Measurements from ENCODE around the gene DNAH17. TPM values are rescaled to one million over a fixed set of nuclear protein-coding genes. Genes with fewer than 3 reads are reported as not detected.

The DNAH17 gene
- total and polyA plus RNA-seq, 2 of the 13 experiments (the other 11 are each of a cell fraction or from before 2014, with no cell fraction given): 0.86 to 1.6 TPM

DNA sequence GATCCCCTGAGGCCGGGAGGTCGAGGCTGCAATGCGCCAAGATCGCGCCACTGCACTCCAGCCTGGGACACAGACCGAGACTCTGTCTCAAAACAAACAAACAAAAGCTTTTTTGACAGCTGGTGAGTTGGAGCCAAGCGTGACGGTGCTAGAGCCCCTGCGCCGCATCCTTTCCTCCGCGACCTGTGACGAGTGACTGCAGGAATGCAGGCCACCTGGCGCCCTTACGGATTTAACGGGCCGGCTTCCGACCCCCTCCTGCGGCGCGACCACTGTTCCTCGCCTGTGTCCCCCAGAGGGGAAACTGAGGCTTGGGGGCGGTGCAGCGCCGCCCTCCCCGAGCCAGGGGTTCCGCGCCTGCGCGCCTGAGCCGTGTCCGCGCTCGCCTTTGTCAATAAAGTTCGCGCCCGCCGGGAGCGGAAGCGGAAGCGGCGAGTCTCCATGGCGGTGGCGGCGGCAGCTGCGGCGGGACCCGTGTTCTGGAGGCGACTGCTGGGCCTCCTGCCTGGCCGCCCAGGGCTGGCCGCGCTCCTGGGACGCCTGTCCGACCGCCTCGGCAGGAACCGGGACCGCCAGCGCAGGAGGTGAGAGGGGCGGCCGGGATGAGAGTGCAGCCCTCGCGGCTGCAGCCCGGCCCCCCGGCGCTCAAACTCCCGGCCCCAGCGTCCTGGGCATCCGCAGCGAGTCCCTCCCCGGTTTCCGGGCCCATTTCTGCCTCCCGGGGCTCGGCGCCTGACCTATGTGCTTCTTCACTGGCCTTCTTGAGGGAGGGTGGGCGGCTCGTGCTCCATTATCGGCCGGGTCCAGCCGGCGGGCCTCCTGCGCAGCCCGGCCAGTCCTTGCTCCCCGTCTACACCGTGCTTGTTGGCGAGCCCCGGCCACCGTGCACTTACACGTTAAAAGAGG lies 198.7 kb downstream of the DNAH17 start, which contains the start of gene PGS1 (continued):
- TF ChIP-seq, protein P1, sequence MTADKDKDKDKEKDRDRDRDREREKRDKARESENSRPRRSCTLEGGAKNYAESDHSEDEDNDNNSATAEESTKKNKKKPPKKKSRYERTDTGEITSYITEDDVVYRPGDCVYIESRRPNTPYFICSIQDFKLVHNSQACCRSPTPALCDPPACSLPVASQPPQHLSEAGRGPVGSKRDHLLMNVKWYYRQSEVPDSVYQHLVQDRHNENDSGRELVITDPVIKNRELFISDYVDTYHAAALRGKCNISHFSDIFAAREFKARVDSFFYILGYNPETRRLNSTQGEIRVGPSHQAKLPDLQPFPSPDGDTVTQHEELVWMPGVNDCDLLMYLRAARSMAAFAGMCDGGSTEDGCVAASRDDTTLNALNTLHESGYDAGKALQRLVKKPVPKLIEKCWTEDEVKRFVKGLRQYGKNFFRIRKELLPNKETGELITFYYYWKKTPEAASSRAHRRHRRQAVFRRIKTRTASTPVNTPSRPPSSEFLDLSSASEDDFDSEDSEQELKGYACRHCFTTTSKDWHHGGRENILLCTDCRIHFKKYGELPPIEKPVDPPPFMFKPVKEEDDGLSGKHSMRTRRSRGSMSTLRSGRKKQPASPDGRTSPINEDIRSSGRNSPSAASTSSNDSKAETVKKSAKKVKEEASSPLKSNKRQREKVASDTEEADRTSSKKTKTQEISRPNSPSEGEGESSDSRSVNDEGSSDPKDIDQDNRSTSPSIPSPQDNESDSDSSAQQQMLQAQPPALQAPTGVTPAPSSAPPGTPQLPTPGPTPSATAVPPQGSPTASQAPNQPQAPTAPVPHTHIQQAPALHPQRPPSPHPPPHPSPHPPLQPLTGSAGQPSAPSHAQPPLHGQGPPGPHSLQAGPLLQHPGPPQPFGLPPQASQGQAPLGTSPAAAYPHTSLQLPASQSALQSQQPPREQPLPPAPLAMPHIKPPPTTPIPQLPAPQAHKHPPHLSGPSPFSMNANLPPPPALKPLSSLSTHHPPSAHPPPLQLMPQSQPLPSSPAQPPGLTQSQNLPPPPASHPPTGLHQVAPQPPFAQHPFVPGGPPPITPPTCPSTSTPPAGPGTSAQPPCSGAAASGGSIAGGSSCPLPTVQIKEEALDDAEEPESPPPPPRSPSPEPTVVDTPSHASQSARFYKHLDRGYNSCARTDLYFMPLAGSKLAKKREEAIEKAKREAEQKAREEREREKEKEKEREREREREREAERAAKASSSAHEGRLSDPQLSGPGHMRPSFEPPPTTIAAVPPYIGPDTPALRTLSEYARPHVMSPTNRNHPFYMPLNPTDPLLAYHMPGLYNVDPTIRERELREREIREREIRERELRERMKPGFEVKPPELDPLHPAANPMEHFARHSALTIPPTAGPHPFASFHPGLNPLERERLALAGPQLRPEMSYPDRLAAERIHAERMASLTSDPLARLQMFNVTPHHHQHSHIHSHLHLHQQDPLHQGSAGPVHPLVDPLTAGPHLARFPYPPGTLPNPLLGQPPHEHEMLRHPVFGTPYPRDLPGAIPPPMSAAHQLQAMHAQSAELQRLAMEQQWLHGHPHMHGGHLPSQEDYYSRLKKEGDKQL (CRISPR knock-in tag; IDR thresholded peaks at IDR 0.05; ENCODE audit: low read depth): 0 out of 2 replicates have a peak, but pooled peaks have one; percentile 30
- TF ChIP-seq ZNF274 (CRISPR knock-in tag; IDR thresholded peaks at IDR 0.05) (peak; percentile 95), ZSCAN22 (CRISPR knock-in tag; IDR thresholded peaks at IDR 0.05) (0 out of 2 replicates have a peak, but pooled peaks have one; percentile 63), JUN (CRISPR knock-in tag; IDR thresholded peaks at IDR 0.05) (peak; percentile 33; the same call in 1 of the 2 replicates), ZNF30 (CRISPR knock-in tag; IDR thresholded peaks at IDR 0.05) (peak; percentile 34; the same call in 1 of the 2 replicates), PRPF4 (IDR thresholded peaks at IDR 0.05; ENCODE audit: low read depth, low read length, poor library complexity, severe bottlenecking) (peak; percentile 92), POLR2G (IDR thresholded peaks at IDR 0.05; ENCODE audit: low read depth, low read length) (peak; percentile 92), BORCS8-MEF2B (CRISPR knock-in tag; IDR thresholded peaks at IDR 0.05) (peak; percentile 91), ZNF264 (CRISPR knock-in tag; IDR thresholded peaks at IDR 0.05) (no peak), ZNF232 (CRISPR knock-in tag; IDR thresholded peaks at IDR 0.05; ENCODE audit: borderline replicate concordance) (no peak; the same call in 1 of the 2 replicates), ZNF644 (CRISPR knock-in tag; IDR thresholded peaks at IDR 0.05; ENCODE audit: low read depth) (no peak)
- TF ChIP-seq, protein P2, sequence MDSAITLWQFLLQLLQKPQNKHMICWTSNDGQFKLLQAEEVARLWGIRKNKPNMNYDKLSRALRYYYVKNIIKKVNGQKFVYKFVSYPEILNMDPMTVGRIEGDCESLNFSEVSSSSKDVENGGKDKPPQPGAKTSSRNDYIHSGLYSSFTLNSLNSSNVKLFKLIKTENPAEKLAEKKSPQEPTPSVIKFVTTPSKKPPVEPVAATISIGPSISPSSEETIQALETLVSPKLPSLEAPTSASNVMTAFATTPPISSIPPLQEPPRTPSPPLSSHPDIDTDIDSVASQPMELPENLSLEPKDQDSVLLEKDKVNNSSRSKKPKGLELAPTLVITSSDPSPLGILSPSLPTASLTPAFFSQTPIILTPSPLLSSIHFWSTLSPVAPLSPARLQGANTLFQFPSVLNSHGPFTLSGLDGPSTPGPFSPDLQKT (CRISPR knock-in tag; IDR thresholded peaks at IDR 0.05; ENCODE audit: borderline replicate concordance): peak; percentile 48; the same call in 1 of the 2 replicates
- TF ChIP-seq, protein P3, sequence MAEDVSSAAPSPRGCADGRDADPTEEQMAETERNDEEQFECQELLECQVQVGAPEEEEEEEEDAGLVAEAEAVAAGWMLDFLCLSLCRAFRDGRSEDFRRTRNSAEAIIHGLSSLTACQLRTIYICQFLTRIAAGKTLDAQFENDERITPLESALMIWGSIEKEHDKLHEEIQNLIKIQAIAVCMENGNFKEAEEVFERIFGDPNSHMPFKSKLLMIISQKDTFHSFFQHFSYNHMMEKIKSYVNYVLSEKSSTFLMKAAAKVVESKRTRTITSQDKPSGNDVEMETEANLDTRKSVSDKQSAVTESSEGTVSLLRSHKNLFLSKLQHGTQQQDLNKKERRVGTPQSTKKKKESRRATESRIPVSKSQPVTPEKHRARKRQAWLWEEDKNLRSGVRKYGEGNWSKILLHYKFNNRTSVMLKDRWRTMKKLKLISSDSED (CRISPR knock-in tag; IDR thresholded peaks at IDR 0.05): 0 out of 2 replicates have a peak, but pooled peaks have one; percentile 69
- TF ChIP-seq, protein P4, sequence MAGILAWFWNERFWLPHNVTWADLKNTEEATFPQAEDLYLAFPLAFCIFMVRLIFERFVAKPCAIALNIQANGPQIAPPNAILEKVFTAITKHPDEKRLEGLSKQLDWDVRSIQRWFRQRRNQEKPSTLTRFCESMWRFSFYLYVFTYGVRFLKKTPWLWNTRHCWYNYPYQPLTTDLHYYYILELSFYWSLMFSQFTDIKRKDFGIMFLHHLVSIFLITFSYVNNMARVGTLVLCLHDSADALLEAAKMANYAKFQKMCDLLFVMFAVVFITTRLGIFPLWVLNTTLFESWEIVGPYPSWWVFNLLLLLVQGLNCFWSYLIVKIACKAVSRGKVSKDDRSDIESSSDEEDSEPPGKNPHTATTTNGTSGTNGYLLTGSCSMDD (CRISPR knock-in tag; IDR thresholded peaks at IDR 0.05): no peak
- TF ChIP-seq, protein P5, sequence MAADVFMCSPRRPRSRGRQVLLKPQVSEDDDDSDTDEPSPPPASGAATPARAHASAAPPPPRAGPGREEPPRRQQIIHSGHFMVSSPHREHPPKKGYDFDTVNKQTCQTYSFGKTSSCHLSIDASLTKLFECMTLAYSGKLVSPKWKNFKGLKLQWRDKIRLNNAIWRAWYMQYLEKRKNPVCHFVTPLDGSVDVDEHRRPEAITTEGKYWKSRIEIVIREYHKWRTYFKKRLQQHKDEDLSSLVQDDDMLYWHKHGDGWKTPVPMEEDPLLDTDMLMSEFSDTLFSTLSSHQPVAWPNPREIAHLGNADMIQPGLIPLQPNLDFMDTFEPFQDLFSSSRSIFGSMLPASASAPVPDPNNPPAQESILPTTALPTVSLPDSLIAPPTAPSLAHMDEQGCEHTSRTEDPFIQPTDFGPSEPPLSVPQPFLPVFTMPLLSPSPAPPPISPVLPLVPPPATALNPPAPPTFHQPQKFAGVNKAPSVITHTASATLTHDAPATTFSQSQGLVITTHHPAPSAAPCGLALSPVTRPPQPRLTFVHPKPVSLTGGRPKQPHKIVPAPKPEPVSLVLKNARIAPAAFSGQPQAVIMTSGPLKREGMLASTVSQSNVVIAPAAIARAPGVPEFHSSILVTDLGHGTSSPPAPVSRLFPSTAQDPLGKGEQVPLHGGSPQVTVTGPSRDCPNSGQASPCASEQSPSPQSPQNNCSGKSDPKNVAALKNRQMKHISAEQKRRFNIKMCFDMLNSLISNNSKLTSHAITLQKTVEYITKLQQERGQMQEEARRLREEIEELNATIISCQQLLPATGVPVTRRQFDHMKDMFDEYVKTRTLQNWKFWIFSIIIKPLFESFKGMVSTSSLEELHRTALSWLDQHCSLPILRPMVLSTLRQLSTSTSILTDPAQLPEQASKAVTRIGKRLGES (CRISPR knock-in tag; IDR thresholded peaks at IDR 0.05; ENCODE audit: borderline replicate concordance): no peak

Data from HepG2 (cell line).